Karpas-422 (cell line): ENCODE measurements around the gene CNN3. TPM values are rescaled to one million over a fixed set of nuclear protein-coding genes. Genes with fewer than 3 reads are reported as not detected.

Source experiments
- DNase-seq: peaks from one replicate; pipeline ENCODE4 v3.0.0-alpha.2; 2015
- H2AFZ ChIP-seq: fragments of 200-600 bp; sonication (generic); 2 replicates; pipeline ENCODE4 v1.6.1; 2014; ENCODE audit warnings: antibody characterized with exemption, low read length, mixed read lengths
- H3K27ac ChIP-seq: fragments of 200-600 bp; sonication (generic); 2 replicates; pipeline ENCODE4 v1.5.1; 2014; ENCODE audit warnings: mild to moderate bottlenecking, low read length, moderate library complexity
- H3K27me3 ChIP-seq: fragments of 200-600 bp; sonication (generic); 2 replicates; pipeline ENCODE4 v1.6.1; 2014; ENCODE audit warnings: low read length, mixed read lengths
- H3K36me3 ChIP-seq: fragments of 200-600 bp; sonication (generic); 2 replicates; pipeline ENCODE4 v1.6.1; 2014; ENCODE audit warnings: low read length, mixed read lengths; ENCODE audit not compliant: insufficient read depth
- H3K4me1 ChIP-seq: fragments of 200-600 bp; sonication (generic); 2 replicates; pipeline ENCODE4 v1.6.1; 2014; ENCODE audit warnings: mild to moderate bottlenecking, low read length, mixed read lengths
- H3K4me2 ChIP-seq: fragments of 200-600 bp; sonication (generic); 2 replicates; pipeline ENCODE4 v1.6.1; 2014; ENCODE audit warnings: low read length, low read depth, mild to moderate bottlenecking; ENCODE audit not compliant: poor library complexity, severe bottlenecking
- H3K4me3 ChIP-seq: fragments of 200-600 bp; sonication (generic); 2 replicates; pipeline ENCODE4 v1.5.1; 2014; ENCODE audit warnings: mild to moderate bottlenecking, antibody characterized with exemption, low read length, mixed read lengths
- H3K79me2 ChIP-seq: fragments of 200-600 bp; sonication (generic); 2 replicates; pipeline ENCODE4 v1.6.1; 2014; ENCODE audit warnings: mild to moderate bottlenecking, low read length, mixed read lengths
- H3K9ac ChIP-seq: fragments of 200-600 bp; sonication (generic); 2 replicates; pipeline ENCODE4 v1.6.0; 2014; ENCODE audit warnings: low read length
- H3K9me2 ChIP-seq: fragments of 200-600 bp; sonication (generic), shearing (Covaris generic); replicated peaks from 2 replicates; pipeline ENCODE4 v1.6.0; 2014; ENCODE audit warnings: mild to moderate bottlenecking, low read length, moderate library complexity; ENCODE audit not compliant: insufficient read depth
- H3K9me3 ChIP-seq: fragments of 300-700, 200-600 bp; sonication (generic); 2 replicates; pipeline ENCODE4 v1.6.1; 2014; ENCODE audit warnings: low read length, mixed read lengths
- H4K20me1 ChIP-seq: fragments of 200-600 bp; sonication (generic); 2 replicates; pipeline ENCODE4 v1.6.1; 2014; ENCODE audit warnings: mild to moderate bottlenecking, antibody characterized with exemption, low read length, low read depth; ENCODE audit not compliant: insufficient read depth
- total RNA-seq: library from RNA; depleted of rRNA; stranded (reverse); fragments of >200 nt; shearing (Covaris generic); gene quantifications from 2 replicates; pipeline ENCODE4 v1.2.3, GENCODE V29; 2014; ENCODE audit warnings: low replicate concordance; rRNA removed

The CNN3 gene
- 4.8 TPM in 1 of 2 replicates, not detected in the other for total RNA-seq

DNA sequence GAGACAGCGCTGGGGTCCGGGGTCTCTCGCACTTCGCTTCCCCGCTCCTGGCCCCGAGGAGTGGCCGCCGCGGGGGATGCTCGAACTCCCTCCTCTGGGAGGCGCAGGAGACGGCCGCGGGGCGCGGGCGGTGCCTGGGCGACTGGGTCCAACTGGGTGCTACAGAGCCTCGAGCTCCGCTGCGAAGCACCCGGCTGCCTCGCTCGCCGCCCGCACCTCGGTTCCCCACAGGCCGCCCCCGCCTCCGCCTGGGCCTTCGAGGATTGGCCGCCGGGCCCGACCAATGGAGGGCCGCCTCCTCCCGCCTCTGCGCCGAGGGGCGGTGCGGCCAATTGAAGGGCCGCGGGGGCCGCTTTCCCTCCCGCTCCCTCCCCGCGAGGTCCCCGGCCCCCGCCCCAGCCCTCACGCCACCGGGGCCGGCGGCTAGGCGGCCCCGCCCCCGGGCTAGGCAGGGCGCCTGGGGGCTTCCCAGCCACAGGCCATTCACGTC is at the start of gene CNN3:
TSS of gene CNN3 (minus strand) at position 196 of the 490 bp plus-strand sequence. CDS start 216 bp downstream, outside the sequence.
- H3K4me2 ChIP-seq, result peak within 1 kb of the TSS; percentile 67

DNA sequence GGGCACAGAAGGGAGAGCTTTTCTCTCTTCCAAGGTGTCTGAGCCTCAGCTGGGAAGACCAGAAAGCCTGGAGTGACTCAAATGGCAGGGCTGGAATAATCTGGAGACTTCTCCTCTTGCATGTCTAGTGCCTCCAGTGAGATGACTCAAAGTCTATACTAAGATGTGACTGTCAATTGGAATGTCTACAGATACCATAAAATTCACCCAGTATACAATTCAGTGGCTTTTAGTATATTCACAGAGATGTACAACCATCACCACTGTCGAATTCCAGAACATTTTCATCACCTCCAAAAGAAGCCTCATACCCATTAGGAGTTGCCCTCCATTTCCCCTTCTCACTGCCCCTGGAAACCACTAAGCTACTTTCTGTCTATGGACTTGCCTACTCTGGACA is 47.9 kb upstream of the CNN3 start:
- H3K27me3 ChIP-seq, result no peaks in the 10 kb centered on the region
- no peaks in the 10 kb centered on the region for H3K79me2 ChIP-seq
- no peaks in the 10 kb centered on the region for H3K36me3 ChIP-seq
- H3K4me2 ChIP-seq, result no peak overlapping the region
- H3K4me1 ChIP-seq, result no peaks in the 10 kb centered on the region
- H3K9ac ChIP-seq, result no peak overlapping the region
- no peak overlapping the region for H2AFZ ChIP-seq
- H4K20me1 ChIP-seq, result no peaks in the 10 kb centered on the region
- no peak overlapping the region for H3K27ac ChIP-seq
- no peaks in the 10 kb centered on the region for H3K9me2 ChIP-seq
- DNase-seq, result no peak
- H3K9me3 ChIP-seq, result no peaks in the 10 kb centered on the region
- no peak overlapping the region for H3K4me3 ChIP-seq

More for the DNA sequence above, at the start of gene CNN3:
- no peaks in the 10 kb centered on the region for H3K36me3 ChIP-seq
- no peak within 1 kb of the TSS for H3K4me3 ChIP-seq
- H3K4me1 ChIP-seq, result peaks cover 15% of the 10 kb centered on the region
- no peak for DNase-seq
- H3K27me3 ChIP-seq, result no peaks in the 10 kb centered on the region
- H3K27ac ChIP-seq, result no peak within 1 kb of the TSS
- H3K9me2 ChIP-seq, result no peaks in the 10 kb centered on the region
- H3K9me3 ChIP-seq, result no peaks in the 10 kb centered on the region
- H3K9ac ChIP-seq, result no peak within 1 kb of the TSS
- no peaks in the 10 kb centered on the region for H4K20me1 ChIP-seq
- H3K79me2 ChIP-seq, result no peaks in the 10 kb centered on the region
- no peak within 1 kb of the TSS for H2AFZ ChIP-seq

DNA sequence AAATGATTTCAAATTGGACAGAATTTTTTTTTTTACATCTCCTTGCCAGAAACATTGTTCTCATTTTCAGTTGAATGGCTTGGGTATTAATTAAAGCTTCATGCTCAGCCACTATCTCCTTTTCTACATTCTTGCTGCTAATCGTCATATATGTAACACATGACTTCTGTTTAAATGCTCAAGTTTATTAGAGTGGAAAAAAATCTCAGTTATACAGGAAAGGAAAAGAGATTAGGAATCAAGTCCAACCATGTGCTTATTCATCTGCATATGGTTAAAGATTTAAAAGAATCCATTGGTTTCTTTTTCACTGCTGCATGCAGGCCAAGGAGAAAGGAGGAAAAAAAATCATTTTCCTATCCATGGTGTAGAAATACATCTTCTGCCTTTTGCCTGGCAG is 47.3 kb upstream of the CNN3 start:
- H3K36me3 ChIP-seq, result no peaks in the 10 kb centered on the region
- no peaks in the 10 kb centered on the region for H3K27me3 ChIP-seq
- no peak overlapping the region for H3K9ac ChIP-seq
- H2AFZ ChIP-seq, result no peak overlapping the region
- no peaks in the 10 kb centered on the region for H3K9me2 ChIP-seq
- no peak for DNase-seq
- no peaks in the 10 kb centered on the region for H3K79me2 ChIP-seq
- no peak overlapping the region for H3K4me3 ChIP-seq
- no peaks in the 10 kb centered on the region for H3K9me3 ChIP-seq
- H3K4me2 ChIP-seq, result no peak overlapping the region
- H4K20me1 ChIP-seq, result no peaks in the 10 kb centered on the region
- no peaks in the 10 kb centered on the region for H3K4me1 ChIP-seq
- no peak overlapping the region for H3K27ac ChIP-seq

GRCh38 chr1:94973309-94973922 is 46.5 kb upstream of the CNN3 start:
- no peak for DNase-seq
- no peak overlapping the region for H3K4me2 ChIP-seq
- H3K36me3 ChIP-seq, result no peaks in the 10 kb centered on the region
- no peak overlapping the region for H2AFZ ChIP-seq
- H3K27ac ChIP-seq, result no peak overlapping the region
- H3K79me2 ChIP-seq, result no peaks in the 10 kb centered on the region
- no peaks in the 10 kb centered on the region for H3K4me1 ChIP-seq
- no peaks in the 10 kb centered on the region for H4K20me1 ChIP-seq
- no peaks in the 10 kb centered on the region for H3K27me3 ChIP-seq
- no peak overlapping the region for H3K4me3 ChIP-seq
- H3K9me3 ChIP-seq, result no peaks in the 10 kb centered on the region
- no peak overlapping the region for H3K9ac ChIP-seq
- H3K9me2 ChIP-seq, result no peaks in the 10 kb centered on the region

- no peak overlapping the region for H3K9ac ChIP-seq
- no peaks in the 10 kb centered on the region for H3K27me3 ChIP-seq
- H3K79me2 ChIP-seq, result no peaks in the 10 kb centered on the region
- H3K36me3 ChIP-seq, result no peaks in the 10 kb centered on the region
- H3K9me3 ChIP-seq, result no peaks in the 10 kb centered on the region
- no peak for DNase-seq
- no peak overlapping the region for H3K4me2 ChIP-seq
- no peak overlapping the region for H3K27ac ChIP-seq
- H3K4me1 ChIP-seq, result no peaks in the 10 kb centered on the region
- no peaks in the 10 kb centered on the region for H3K9me2 ChIP-seq
- H3K4me3 ChIP-seq, result no peak overlapping the region
- H2AFZ ChIP-seq, result no peak overlapping the region
- H4K20me1 ChIP-seq, result no peaks in the 10 kb centered on the region
These were observed 44.6 kb upstream of the CNN3 start for GRCh38 chr1:94971491-94971924.

- no peaks in the 10 kb centered on the region for H3K4me1 ChIP-seq
- no peak for DNase-seq
- H3K27me3 ChIP-seq, result no peaks in the 10 kb centered on the region
- H3K9ac ChIP-seq, result no peak overlapping the region
- no peak overlapping the region for H3K27ac ChIP-seq
- no peaks in the 10 kb centered on the region for H3K9me2 ChIP-seq
- no peaks in the 10 kb centered on the region for H3K79me2 ChIP-seq
- no peaks in the 10 kb centered on the region for H4K20me1 ChIP-seq
- H3K36me3 ChIP-seq, result no peaks in the 10 kb centered on the region
- H3K4me2 ChIP-seq, result no peak overlapping the region
- no peak overlapping the region for H2AFZ ChIP-seq
- H3K9me3 ChIP-seq, result no peaks in the 10 kb centered on the region
- no peak overlapping the region for H3K4me3 ChIP-seq
These were observed 43.9 kb upstream of the CNN3 start for GRCh38 chr1:94970783-94971182.

- no peak for DNase-seq
These were observed 42.2 kb upstream of the CNN3 start for GRCh38 chr1:94969137-94969536.

DNA sequence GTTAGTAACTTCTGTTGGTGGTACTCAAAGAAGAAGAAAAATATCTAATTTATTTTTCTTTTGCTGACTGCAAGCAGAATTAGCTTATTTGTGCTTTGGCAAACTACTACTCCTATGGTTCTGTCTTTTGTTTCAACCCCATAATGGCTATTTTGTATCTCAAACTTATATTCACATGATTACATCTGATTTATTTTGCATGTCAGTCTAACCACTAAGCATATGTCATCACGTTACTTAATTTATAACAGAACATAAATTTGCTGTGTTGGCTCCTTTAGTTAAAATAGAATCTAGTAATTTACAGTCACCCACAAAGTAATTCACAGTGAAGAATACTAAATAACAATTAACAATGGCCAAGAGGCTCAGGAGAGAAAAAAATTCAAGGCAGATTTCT is 39.1 kb upstream of the CNN3 start:
- Histone ChIP-seq H3K9me3 (no peaks in the 10 kb centered on the region), H2AFZ (no peak overlapping the region)

More at GRCh38 chr1:94969137-94969536, 42.2 kb upstream of the CNN3 start:
- Histone ChIP-seq H3K27ac (no peak overlapping the region), H3K9me3 (no peaks in the 10 kb centered on the region), H3K4me2 (no peak overlapping the region), H3K79me2 (no peaks in the 10 kb centered on the region), H4K20me1 (no peaks in the 10 kb centered on the region), H2AFZ (no peak overlapping the region), H3K4me3 (no peak overlapping the region), H3K4me1 (no peaks in the 10 kb centered on the region), H3K9me2 (no peaks in the 10 kb centered on the region), H3K36me3 (no peaks in the 10 kb centered on the region), H3K9ac (no peak overlapping the region), H3K27me3 (no peaks in the 10 kb centered on the region)

More for the DNA sequence above, 39.1 kb upstream of the CNN3 start:
- Histone ChIP-seq H3K4me1 (peaks cover 13% of the 10 kb centered on the region), H4K20me1 (no peaks in the 10 kb centered on the region), H3K4me3 (no peak overlapping the region), H3K4me2 (no peak overlapping the region), H3K79me2 (no peaks in the 10 kb centered on the region), H3K27me3 (no peaks in the 10 kb centered on the region), H3K27ac (no peak overlapping the region), H3K36me3 (no peaks in the 10 kb centered on the region), H3K9me2 (no peaks in the 10 kb centered on the region), H3K9ac (no peak overlapping the region)
- peak; percentile 2 for DNase-seq
